Type B pancreatic cell (in vitro differentiated cells): Measurements from ENCODE around the gene PRDM2. TPM values are rescaled to one million over a fixed set of nuclear protein-coding genes. Genes with fewer than 3 reads are reported as not detected.

ENCODE experiments used
- DNase-seq: peaks from one replicate; pipeline ENCODE4 v3.0.0; 2021; ENCODE audit warnings: mixed read lengths; ENCODE audit not compliant: unreplicated experiment; ENCODE audit errors: extremely low spot score
- H3K27ac Mint-ChIP-seq: 2 replicates; pipeline ENCODE4 v1.8.0; 2021; ENCODE audit warnings: mild to moderate bottlenecking, mixed read lengths
- H3K27me3 Mint-ChIP-seq: 2 replicates; pipeline ENCODE4 v1.8.0; 2021; ENCODE audit warnings: mixed read lengths
- H3K36me3 Mint-ChIP-seq: 2 replicates; pipeline ENCODE4 v1.8.0; 2021; ENCODE audit warnings: mixed read lengths
- H3K4me1 Mint-ChIP-seq: one replicate; pipeline ENCODE4 v1.8.0; 2021; ENCODE audit warnings: mixed read lengths; ENCODE audit not compliant: unreplicated experiment
- H3K4me3 Mint-ChIP-seq: 2 replicates; pipeline ENCODE4 v1.8.0; 2021; ENCODE audit warnings: mild to moderate bottlenecking, mixed read lengths
- H3K9me3 Mint-ChIP-seq: 2 replicates; pipeline ENCODE4 v1.8.0; 2021; ENCODE audit warnings: mixed read lengths
- total RNA-seq: library from RNA; stranded (reverse); gene quantifications from 2 replicates; pipeline ENCODE4 v1.2.1, GENCODE V29; 2021; ENCODE audit warnings: low replicate concordance
- TF ChIP-seq, protein P1 (sequence below): fragments of 200-600 bp; sonication (generic); conservative IDR thresholded peaks from 2 replicates; pipeline ENCODE4 v1.5.0; 2021; ENCODE audit warnings: antibody characterized with exemption, mild to moderate bottlenecking

The PRDM2 gene
- total RNA-seq, 1 donor from 2014 or later = 44.6 TPM

DNA sequence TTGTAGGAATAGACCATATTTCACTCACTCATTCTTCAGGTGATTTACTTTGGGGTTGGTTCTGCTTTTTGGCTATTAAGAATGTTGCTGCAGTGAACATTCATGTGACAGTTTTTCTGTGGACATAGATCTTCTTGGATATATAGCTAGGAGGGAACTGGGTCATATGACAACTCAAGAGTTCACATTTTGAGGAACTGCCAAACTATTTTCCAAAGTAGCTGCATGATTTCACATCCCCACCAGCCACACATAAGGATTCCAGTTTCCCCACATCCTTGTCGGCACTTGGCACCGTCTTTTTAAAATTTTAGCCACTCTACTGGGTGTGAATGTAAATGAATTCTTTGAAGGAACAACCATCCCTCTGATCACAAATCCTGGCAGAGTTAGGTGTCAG, 126.0 kb downstream of the PRDM2 start:
- no peaks in the 10 kb centered on the region for H3K4me1 Mint-ChIP-seq
- no peak for DNase-seq
- H3K9me3 Mint-ChIP-seq = no peaks in the 10 kb centered on the region
- H3K27ac Mint-ChIP-seq = no peak overlapping the region
- H3K4me3 Mint-ChIP-seq = no peak overlapping the region
- TF ChIP-seq, protein P1, sequence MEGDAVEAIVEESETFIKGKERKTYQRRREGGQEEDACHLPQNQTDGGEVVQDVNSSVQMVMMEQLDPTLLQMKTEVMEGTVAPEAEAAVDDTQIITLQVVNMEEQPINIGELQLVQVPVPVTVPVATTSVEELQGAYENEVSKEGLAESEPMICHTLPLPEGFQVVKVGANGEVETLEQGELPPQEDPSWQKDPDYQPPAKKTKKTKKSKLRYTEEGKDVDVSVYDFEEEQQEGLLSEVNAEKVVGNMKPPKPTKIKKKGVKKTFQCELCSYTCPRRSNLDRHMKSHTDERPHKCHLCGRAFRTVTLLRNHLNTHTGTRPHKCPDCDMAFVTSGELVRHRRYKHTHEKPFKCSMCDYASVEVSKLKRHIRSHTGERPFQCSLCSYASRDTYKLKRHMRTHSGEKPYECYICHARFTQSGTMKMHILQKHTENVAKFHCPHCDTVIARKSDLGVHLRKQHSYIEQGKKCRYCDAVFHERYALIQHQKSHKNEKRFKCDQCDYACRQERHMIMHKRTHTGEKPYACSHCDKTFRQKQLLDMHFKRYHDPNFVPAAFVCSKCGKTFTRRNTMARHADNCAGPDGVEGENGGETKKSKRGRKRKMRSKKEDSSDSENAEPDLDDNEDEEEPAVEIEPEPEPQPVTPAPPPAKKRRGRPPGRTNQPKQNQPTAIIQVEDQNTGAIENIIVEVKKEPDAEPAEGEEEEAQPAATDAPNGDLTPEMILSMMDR = no peak
- H3K36me3 Mint-ChIP-seq = no peaks in the 10 kb centered on the region
- no peaks in the 10 kb centered on the region for H3K27me3 Mint-ChIP-seq

DNA sequence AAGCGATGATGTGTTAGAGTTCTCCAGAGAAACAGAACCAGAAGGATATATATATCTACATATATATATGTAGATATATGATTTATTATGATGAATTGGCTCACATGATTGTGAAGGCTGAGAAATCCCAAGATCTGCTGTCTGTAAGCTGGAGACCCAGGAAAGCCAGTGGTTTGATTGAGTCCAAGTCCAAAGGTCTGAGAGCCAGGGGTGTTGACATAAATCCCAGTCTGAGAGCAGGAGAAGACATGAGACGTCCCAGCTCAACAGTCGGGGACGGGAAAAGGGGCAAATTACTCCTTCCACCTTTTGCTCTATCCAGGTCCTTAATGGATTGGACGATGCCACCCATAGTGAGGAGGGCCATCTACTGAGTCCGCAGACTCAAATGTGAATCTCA, 126.6 kb downstream of the PRDM2 start:
- H3K4me1 Mint-ChIP-seq = no peaks in the 10 kb centered on the region
- no peaks in the 10 kb centered on the region for H3K27me3 Mint-ChIP-seq
- H3K36me3 Mint-ChIP-seq = no peaks in the 10 kb centered on the region
- no peak overlapping the region for H3K27ac Mint-ChIP-seq
- DNase-seq = no peak
- no peak overlapping the region for H3K4me3 Mint-ChIP-seq
- TF ChIP-seq, protein P1 = no peak
- H3K9me3 Mint-ChIP-seq = no peaks in the 10 kb centered on the region

DNA sequence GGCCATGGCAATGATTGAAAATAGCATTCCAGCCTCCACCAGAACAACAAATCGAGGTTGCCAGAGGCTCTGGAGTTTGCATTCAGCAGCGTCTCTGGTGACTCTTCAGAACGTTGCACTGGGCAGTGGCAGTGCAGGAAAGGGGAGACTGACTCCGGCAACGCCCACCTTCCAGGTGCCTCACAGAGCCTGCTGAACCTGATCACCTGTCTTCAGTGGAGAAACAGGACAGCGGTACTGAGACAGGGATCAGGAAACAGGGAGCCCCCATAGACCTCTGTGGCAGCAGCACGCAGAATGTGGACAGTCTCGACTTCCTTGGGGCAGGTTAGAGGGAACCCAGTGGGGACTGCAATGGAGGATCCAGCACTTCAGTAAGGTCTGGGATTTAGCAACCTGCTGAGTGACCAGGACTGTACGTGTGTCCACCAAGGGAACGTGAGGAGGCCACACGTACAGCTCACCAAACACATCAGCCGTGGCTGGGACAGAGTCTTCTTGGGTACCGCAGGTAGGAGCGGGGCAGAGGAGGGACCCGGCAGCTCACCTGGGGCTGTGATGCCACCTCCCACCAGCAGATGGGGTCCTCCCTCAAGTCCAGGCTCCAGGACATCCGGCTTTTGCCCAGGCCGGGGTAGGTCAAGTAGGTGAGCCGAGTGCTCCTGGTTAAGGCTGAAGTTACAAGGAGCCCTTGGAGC, 128.6 kb downstream of the PRDM2 start:
- DNase-seq = no peak
- peak overlapping the region; percentile 45 for H3K4me3 Mint-ChIP-seq

DNA sequence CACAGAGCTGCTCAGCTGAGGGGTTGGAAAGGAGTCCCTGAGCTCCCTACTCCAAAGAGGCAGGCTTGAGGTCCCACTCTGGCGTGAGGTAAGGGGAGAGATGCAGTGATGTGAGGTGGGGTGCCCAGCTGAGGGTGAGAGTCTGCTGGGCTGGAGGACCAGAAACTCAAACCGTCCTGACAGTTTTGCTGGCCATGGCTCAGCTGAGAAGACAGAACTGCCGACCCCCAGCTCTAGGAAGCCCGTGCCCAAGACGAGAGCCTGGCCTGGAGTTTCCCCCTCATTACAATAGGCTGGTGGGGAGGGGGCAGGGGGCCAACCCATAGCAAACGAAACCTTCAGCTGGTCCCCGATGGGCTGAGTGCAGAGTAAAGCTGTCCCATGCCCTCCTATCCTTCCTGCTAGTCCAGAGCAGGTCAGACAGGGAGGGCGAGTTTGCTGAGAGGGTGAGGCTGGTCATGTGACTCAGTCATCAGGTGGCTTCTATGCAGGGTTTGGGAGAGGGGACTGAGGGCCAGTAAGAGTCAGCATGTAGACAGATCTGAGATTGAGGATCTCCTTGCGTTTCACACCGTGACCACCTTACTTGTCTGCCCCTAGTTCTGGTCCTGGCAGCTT, 129.3 kb downstream of the PRDM2 start:
- H3K36me3 Mint-ChIP-seq = no peaks in the 10 kb centered on the region
- H3K9me3 Mint-ChIP-seq = no peaks in the 10 kb centered on the region
- H3K27me3 Mint-ChIP-seq = no peaks in the 10 kb centered on the region
- no peak for DNase-seq
- TF ChIP-seq, protein P1 = no peak
- no peak overlapping the region for H3K27ac Mint-ChIP-seq
- peak overlapping the region; percentile 45 for H3K4me3 Mint-ChIP-seq
- H3K4me1 Mint-ChIP-seq = no peaks in the 10 kb centered on the region

More for the DNA sequence above, 128.6 kb downstream of the PRDM2 start:
- no peaks in the 10 kb centered on the region for H3K4me1 Mint-ChIP-seq
- no peaks in the 10 kb centered on the region for H3K27me3 Mint-ChIP-seq
- no peak overlapping the region for H3K27ac Mint-ChIP-seq
- TF ChIP-seq, protein P1 = peak; percentile 72
- no peaks in the 10 kb centered on the region for H3K36me3 Mint-ChIP-seq
- H3K9me3 Mint-ChIP-seq = no peaks in the 10 kb centered on the region

DNA sequence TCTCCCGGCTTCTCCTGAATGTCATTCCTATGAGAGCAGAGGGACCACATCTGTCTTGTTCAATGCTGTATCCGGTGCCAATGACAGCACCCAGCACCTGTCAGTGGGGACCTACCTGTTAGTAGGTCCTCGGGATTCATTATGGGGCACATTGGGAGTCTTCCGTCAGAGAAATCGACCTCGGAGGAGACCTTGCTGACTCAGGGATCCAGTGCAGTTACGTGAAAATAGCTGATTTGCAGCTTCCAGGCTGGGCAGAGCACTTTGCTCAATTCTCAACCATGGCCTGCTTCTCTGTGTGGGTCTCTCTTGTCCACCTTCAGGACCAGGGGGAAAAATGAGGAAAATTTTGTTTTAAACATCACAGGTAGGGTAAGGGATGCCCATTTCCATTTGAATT, 130.2 kb downstream of the PRDM2 start:
- Mint-ChIP-seq H3K36me3 (no peaks in the 10 kb centered on the region), H3K9me3 (no peaks in the 10 kb centered on the region), H3K4me3 (no peak overlapping the region), H3K27me3 (no peaks in the 10 kb centered on the region), H3K27ac (no peak overlapping the region), H3K4me1 (no peaks in the 10 kb centered on the region)
- TF ChIP-seq, protein P1 = no peak
- DNase-seq = no peak
